Osteoblast (primary cell): ENCODE measurements around the gene CDC37L1. TPM values are rescaled to one million over a fixed set of nuclear protein-coding genes. Genes with fewer than 3 reads are reported as not detected.

ENCODE experiments used
- DNase-seq: peaks from one replicate; pipeline ENCODE4 v3.0.0; 2011; ENCODE audit warnings: low spot score, mixed read lengths; ENCODE audit not compliant: insufficient read length; ENCODE audit errors: missing footprints
- H2AFZ ChIP-seq: 2 replicates; pipeline ENCODE4 v1.6.0; 2011; ENCODE audit warnings: mild to moderate bottlenecking, low read length
- H3K27ac ChIP-seq: 2 replicates; pipeline ENCODE4 v1.5.1; 2011; ENCODE audit warnings: mild to moderate bottlenecking, low read depth, low read length, moderate library complexity
- H3K27me3 ChIP-seq: 2 replicates; pipeline ENCODE4 v1.6.0; 2012; ENCODE audit warnings: mild to moderate bottlenecking, control low read depth, inconsistent platforms, low read length, moderate library complexity; ENCODE audit not compliant: insufficient read depth
- H3K36me3 ChIP-seq: 2 replicates; pipeline ENCODE4 v1.5.1; 2011; ENCODE audit warnings: mild to moderate bottlenecking, low read length, control low read depth, moderate library complexity; ENCODE audit not compliant: insufficient read depth
- H3K4me1 ChIP-seq: 2 replicates; pipeline ENCODE4 v1.5.1; 2011; ENCODE audit warnings: mild to moderate bottlenecking, low read length, control low read depth, moderate library complexity; ENCODE audit not compliant: insufficient read depth
- H3K4me2 ChIP-seq: 2 replicates; pipeline ENCODE4 v1.6.0; 2011; ENCODE audit warnings: mild to moderate bottlenecking, low read length; ENCODE audit not compliant: insufficient read depth
- H3K4me3 ChIP-seq: fragments of 200-600 bp; sonication (generic); 3 replicates; pipeline ENCODE4 v1.5.1; 2012; ENCODE audit warnings: mild to moderate bottlenecking, low read length, inconsistent platforms; ENCODE audit not compliant: insufficient read depth
- H3K79me2 ChIP-seq: 2 replicates; pipeline ENCODE4 v1.6.0; 2012; ENCODE audit warnings: mild to moderate bottlenecking, low read length, control low read depth, inconsistent platforms; ENCODE audit not compliant: insufficient read depth
- H3K9me3 ChIP-seq: 2 replicates; pipeline ENCODE4 v1.5.1; 2011; ENCODE audit warnings: low read depth, low read length, control low read depth
- H4K20me1 ChIP-seq: 2 replicates; pipeline ENCODE4 v1.6.0; 2012; ENCODE audit warnings: mild to moderate bottlenecking, low read length, control low read depth; ENCODE audit not compliant: insufficient read depth
- total RNA-seq: library from RNA; depleted of rRNA; stranded (reverse); fragments of >200 nt; gene quantifications from 2 replicates; pipeline ENCODE4 v1.2.3, GENCODE V29; 2012
- TF ChIP-seq, protein P1 (sequence below): IDR thresholded peaks from 2 replicates; pipeline ENCODE4 v1.5.1; 2011; ENCODE audit warnings: mild to moderate bottlenecking, low read depth, low read length, moderate library complexity; ENCODE audit errors: extremely low read depth

The CDC37L1 gene
- total RNA-seq, 1 donor = 29.3 TPM

DNA sequence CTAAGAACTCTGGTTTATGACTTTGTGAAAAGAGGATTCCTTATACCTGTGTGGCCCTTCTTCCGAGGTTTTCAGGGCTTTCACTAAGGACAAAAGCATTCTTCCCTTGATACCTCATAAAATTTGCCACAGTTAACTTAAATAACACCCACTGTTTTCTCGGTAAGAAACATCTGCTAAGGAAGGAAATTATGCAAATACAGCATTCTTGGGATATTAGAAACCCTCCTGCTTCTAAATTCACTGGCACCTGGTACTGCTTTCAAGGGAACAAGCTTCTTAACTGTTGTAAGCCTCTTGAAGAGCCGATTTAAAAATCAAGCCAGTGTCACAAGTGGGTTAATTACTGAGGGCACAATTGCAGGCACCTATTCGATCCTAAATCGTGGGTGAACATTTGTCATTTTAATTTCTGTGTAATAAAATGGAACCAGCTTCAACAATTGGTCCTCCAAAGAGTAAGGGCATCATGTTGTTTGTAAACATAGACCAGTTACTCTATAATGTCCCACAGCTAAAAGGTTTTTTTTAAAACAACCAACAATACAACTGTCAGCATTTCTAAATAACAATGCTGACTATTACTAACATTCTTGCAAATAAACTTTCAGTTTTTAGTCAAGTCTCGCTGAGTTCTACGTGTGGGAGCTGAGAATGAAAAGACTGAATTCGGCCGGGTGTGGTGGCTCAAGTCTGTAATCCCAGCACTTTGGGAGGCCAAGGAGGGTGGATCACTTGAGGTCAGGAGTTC is 35.1 kb downstream of the CDC37L1 start:
- no peaks in the 10 kb centered on the region for H3K9me3 ChIP-seq
- H3K79me2 ChIP-seq = no peaks in the 10 kb centered on the region
- H4K20me1 ChIP-seq = peaks cover 9% of the 10 kb centered on the region
- no peak overlapping the region for H3K4me3 ChIP-seq
- peaks cover 32% of the 10 kb centered on the region for H3K36me3 ChIP-seq
- no peak overlapping the region for H2AFZ ChIP-seq
- no peaks in the 10 kb centered on the region for H3K4me1 ChIP-seq
- DNase-seq = no peak
- no peak overlapping the region for H3K4me2 ChIP-seq
- H3K27me3 ChIP-seq = no peaks in the 10 kb centered on the region
- TF ChIP-seq, protein P1, sequence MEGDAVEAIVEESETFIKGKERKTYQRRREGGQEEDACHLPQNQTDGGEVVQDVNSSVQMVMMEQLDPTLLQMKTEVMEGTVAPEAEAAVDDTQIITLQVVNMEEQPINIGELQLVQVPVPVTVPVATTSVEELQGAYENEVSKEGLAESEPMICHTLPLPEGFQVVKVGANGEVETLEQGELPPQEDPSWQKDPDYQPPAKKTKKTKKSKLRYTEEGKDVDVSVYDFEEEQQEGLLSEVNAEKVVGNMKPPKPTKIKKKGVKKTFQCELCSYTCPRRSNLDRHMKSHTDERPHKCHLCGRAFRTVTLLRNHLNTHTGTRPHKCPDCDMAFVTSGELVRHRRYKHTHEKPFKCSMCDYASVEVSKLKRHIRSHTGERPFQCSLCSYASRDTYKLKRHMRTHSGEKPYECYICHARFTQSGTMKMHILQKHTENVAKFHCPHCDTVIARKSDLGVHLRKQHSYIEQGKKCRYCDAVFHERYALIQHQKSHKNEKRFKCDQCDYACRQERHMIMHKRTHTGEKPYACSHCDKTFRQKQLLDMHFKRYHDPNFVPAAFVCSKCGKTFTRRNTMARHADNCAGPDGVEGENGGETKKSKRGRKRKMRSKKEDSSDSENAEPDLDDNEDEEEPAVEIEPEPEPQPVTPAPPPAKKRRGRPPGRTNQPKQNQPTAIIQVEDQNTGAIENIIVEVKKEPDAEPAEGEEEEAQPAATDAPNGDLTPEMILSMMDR = no peak
- no peak overlapping the region for H3K27ac ChIP-seq

DNA sequence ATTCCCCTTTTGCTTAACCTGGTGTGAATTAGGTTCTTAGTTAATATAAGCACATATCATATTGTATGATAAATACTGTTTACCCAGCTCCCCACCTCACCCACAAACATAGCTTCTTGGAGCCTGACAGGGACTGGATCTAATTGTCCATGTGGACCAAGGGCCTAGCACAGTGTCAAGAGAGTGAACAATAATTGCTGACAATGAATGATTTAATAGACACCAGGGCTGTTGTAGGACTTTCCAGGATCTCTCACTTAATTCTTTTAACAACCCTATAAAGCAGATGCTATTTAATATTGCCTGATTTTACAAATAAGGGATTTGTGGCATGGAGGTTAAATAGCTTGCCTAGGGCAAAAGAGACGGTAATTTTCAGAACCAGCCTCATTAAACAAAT is 36.8 kb downstream of the CDC37L1 start:
- Histone ChIP-seq H3K9me3 (no peaks in the 10 kb centered on the region), H3K4me3 (no peak overlapping the region), H3K79me2 (no peaks in the 10 kb centered on the region), H4K20me1 (peaks cover 9% of the 10 kb centered on the region), H3K27ac (no peak overlapping the region), H3K4me1 (no peaks in the 10 kb centered on the region), H2AFZ (no peak overlapping the region), H3K4me2 (no peak overlapping the region), H3K36me3 (peaks cover 32% of the 10 kb centered on the region), H3K27me3 (no peaks in the 10 kb centered on the region)
- DNase-seq = no peak
- TF ChIP-seq, protein P1 = no peak

DNA sequence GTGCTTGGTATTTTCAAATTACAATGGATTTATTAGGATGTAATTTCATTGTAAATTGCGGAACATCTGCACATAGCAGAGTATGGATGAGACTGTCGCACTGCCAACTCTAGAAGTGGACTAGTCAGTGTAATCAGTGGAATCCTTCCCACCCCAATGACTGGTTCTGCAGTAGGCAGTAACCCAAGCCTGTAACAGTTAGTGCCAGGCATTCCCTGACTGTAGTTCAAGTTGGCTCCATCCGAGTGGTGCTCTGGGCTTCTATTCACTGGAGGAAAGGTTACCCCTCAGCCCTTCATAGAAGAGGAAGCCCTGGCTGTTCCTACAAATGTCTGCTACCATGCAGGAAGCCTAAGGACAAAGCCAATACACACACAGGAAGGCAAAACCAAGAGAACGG is 38.4 kb downstream of the CDC37L1 start:
- Histone ChIP-seq H3K4me1 (no peaks in the 10 kb centered on the region), H3K79me2 (no peaks in the 10 kb centered on the region), H3K4me2 (no peak overlapping the region), H4K20me1 (peaks cover 9% of the 10 kb centered on the region), H3K9me3 (no peaks in the 10 kb centered on the region), H3K36me3 (peaks cover 32% of the 10 kb centered on the region), H3K4me3 (no peak overlapping the region), H3K27ac (no peak overlapping the region), H2AFZ (no peak overlapping the region), H3K27me3 (no peaks in the 10 kb centered on the region)
- DNase-seq = no peak
- TF ChIP-seq, protein P1 = no peak

DNA sequence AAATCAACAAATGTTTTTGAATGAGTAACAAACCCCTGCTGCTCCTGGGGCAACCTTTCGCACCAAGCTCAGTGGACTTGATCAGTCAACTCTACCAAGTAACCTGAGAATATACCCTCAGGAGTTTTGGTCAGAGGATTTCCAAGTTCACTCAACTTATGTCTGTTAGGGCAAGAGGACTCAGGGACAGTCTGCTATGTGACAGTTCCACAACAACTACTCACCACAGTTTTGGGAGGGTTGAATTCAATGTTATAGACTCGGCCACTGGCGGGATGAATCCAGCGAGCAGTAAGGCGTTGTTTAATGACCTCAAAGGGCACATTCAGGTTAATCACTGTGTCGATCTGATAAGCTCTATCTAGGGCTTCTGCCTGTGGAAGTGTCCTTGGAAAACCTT is 39.5 kb downstream of the CDC37L1 start:
- Histone ChIP-seq H3K79me2 (no peaks in the 10 kb centered on the region), H4K20me1 (peaks cover 7% of the 10 kb centered on the region), H3K27ac (no peak overlapping the region), H3K9me3 (no peaks in the 10 kb centered on the region), H3K4me2 (no peak overlapping the region), H3K27me3 (no peaks in the 10 kb centered on the region), H3K36me3 (peaks cover 32% of the 10 kb centered on the region), H3K4me3 (no peak overlapping the region), H3K4me1 (no peaks in the 10 kb centered on the region), H2AFZ (no peak overlapping the region)
- TF ChIP-seq, protein P1 = no peak
- DNase-seq = no peak
